ENCODE measurements around the gene CCR5.

GRCh38 chr3:46413951-46414350, 43.2 kb downstream of the CCR5 start:
- TF ChIP-seq, protein P1, sequence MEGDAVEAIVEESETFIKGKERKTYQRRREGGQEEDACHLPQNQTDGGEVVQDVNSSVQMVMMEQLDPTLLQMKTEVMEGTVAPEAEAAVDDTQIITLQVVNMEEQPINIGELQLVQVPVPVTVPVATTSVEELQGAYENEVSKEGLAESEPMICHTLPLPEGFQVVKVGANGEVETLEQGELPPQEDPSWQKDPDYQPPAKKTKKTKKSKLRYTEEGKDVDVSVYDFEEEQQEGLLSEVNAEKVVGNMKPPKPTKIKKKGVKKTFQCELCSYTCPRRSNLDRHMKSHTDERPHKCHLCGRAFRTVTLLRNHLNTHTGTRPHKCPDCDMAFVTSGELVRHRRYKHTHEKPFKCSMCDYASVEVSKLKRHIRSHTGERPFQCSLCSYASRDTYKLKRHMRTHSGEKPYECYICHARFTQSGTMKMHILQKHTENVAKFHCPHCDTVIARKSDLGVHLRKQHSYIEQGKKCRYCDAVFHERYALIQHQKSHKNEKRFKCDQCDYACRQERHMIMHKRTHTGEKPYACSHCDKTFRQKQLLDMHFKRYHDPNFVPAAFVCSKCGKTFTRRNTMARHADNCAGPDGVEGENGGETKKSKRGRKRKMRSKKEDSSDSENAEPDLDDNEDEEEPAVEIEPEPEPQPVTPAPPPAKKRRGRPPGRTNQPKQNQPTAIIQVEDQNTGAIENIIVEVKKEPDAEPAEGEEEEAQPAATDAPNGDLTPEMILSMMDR (conservative IDR thresholded peaks at IDR 0.05 in 1 of 2, IDR thresholded peaks at IDR 0.05 in 1 of 2; ENCODE audit: extremely low read depth in 1 of 2, insufficient read depth in 1 of 2, low read depth in 1 of 2, low read length in 2 of 2) = no peak
- TF ChIP-seq EZH2 (IDR thresholded peaks at IDR 0.05; ENCODE audit: borderline replicate concordance, low read length) = no peak

Data from mammary epithelial cell (primary cell).